Tibial artery (tissue), 4 donors: ENCODE measurements around the gene RNF41.

ENCODE experiments used
- DNase-seq, 2 donors: peaks; one replicate each; pipeline ENCODE4 v3.0.0-alpha.2; 2019
- H3K27ac ChIP-seq, 2 donors: fragments of 200-600 bp; sonication (generic) in 1 of 2; 1 replicate in 1 of 2; 2 replicates in 1 of 2; pipeline ENCODE4 v1.5.1; 2018 to 2019; ENCODE audit warnings: mild to moderate bottlenecking in 1 of 2
- H3K27me3 ChIP-seq, 2 donors: fragments of 200-600 bp; sonication (generic) in 1 of 2; one replicate each; pipeline versions ENCODE4 v1.5.1 to v1.6.0; 2016 to 2019
- H3K36me3 ChIP-seq, 3 donors: fragments of 200-600 bp; sonication (generic) in 2 of 3; one replicate each; pipeline ENCODE4 v1.5.1; 2016 to 2019; ENCODE audit warnings: mild to moderate bottlenecking in 2 of 3
- H3K4me1 ChIP-seq, 4 donors: fragments of 200-600 bp; sonication (generic) in 2 of 4; 1 replicate in 3 of 4; 2 replicates in 1 of 4; pipeline ENCODE4 v1.5.1; 2016 to 2019
- H3K4me3 ChIP-seq, 2 donors: fragments of 200-600 bp; sonication (generic) in 1 of 2; 1 replicate in 1 of 2; 2 replicates in 1 of 2; pipeline ENCODE4 v1.5.1; 2018 to 2019; ENCODE audit warnings: mild to moderate bottlenecking in 2 of 2
- H3K9me3 ChIP-seq, 3 donors: fragments of 200-600 bp; sonication (generic) in 1 of 3; one replicate each; pipeline ENCODE4 v1.5.1; 2016 to 2019
- CTCF ChIP-seq, 2 experiments: fragments of 200-600 bp in 1 of 2; fragments of 450-650 bp in 1 of 2; IDR thresholded peaks; one replicate each; pipeline ENCODE4 v1.5.1; 2017 to 2019; ENCODE audit warnings: antibody characterized with exemption in 2 of 2, mild to moderate bottlenecking in 1 of 2, moderate library complexity in 1 of 2
- intact Hi-C: fragments of 100-400 bp; cut with DNase I; formaldehyde crosslinking; loops from one replicate; pipeline ENCODE4 v1.15.0; 2023; ENCODE audit warnings: low total_unique reads

The RNF41 gene

GRCh38 chr12:56190695-56191155 lies 31.0 kb downstream of the RNF41 start:
- Histone ChIP-seq H3K9me3 (no peaks in the 10 kb centered on the region), H3K27me3 (no peaks in the 10 kb centered on the region), H3K36me3 (peaks cover 2 to 16% (median 10%) of the 10 kb centered on the region in 3 donors), H3K27ac (peak overlapping the region; percentile 94 to 99), H3K4me1 (peaks cover 0 to 28% (median 23%) of the 10 kb centered on the region in 4 donors), H3K4me3 (peak overlapping the region; percentile 92 to 95)
- DNase-seq: no peak
- no peak for TF ChIP-seq CTCF (IDR thresholded peaks at IDR 0.05)
- intact Hi-C loops: loop anchor here (10.0 kb wide), 1 partner anchor 274 kb away; the partner anchor contains the start of gene SPRYD4

GRCh38 chr12:56189918-56190694 lies 31.6 kb downstream of the RNF41 start:
- Histone ChIP-seq H3K27ac (peak overlapping the region; percentile 94 to 99), H3K9me3 (no peaks in the 10 kb centered on the region), H3K36me3 (peaks cover 9 to 22% (median 17%) of the 10 kb centered on the region in 3 donors), H3K4me1 (peaks cover 0 to 28% (median 23%) of the 10 kb centered on the region in 4 donors), H3K27me3 (no peaks in the 10 kb centered on the region), H3K4me3 (peak overlapping the region; percentile 92 to 95)
- TF ChIP-seq CTCF (IDR thresholded peaks at IDR 0.05): peak in 1 of 2 experiments; percentile 5
- peak; percentile 75 to 90 for DNase-seq
- intact Hi-C loops: loop anchor here (2.0 to 10.0 kb wide), 2 partner anchors 63 to 275 kb away; partner anchors contain the start of gene SPRYD4

GRCh38 chr12:56189099-56189917 lies 32.4 kb downstream of the RNF41 start, which contains the start of gene SMARCC2:
Gene SMARCC2 (minus strand): TSS chr12:56189483. CDS start chr12:56189461, 22 bp downstream.
- Histone ChIP-seq H3K27me3 (no peaks in the 10 kb centered on the region), H3K36me3 (peaks cover 17 to 30% (median 25%) of the 10 kb centered on the region in 3 donors), H3K9me3 (no peaks in the 10 kb centered on the region), H3K4me3 (peak within 1 kb of the TSS; percentile 92 to 95), H3K27ac (peak within 1 kb of the TSS; percentile 94 to 99), H3K4me1 (peaks cover 0 to 28% (median 23%) of the 10 kb centered on the region in 4 donors)
- intact Hi-C loops: loop anchor here (2.0 kb wide), 1 partner anchor 63 kb away; no protein-coding TSS in a partner anchor
- DNase-seq: peak; percentile 86 to 95
- TF ChIP-seq CTCF (IDR thresholded peaks at IDR 0.05): peak; percentile 60 to 94

- DNase-seq: no peak
- H3K36me3 ChIP-seq: peaks cover 22 to 35% (median 30%) of the 10 kb centered on the region in 3 donors
- intact Hi-C loops: loop anchor here (2.0 kb wide), 1 partner anchor 62 kb away; no protein-coding TSS in a partner anchor
- no peaks in the 10 kb centered on the region for H3K27me3 ChIP-seq
- peak overlapping the region; percentile 94 to 99 for H3K27ac ChIP-seq
- H3K4me1 ChIP-seq: peaks cover 0 to 28% (median 23%) of the 10 kb centered on the region in 4 donors
- H3K9me3 ChIP-seq: no peaks in the 10 kb centered on the region
- peak overlapping the region; percentile 92 to 95 for H3K4me3 ChIP-seq
- TF ChIP-seq CTCF (IDR thresholded peaks at IDR 0.05): no peak
Observed at GRCh38 chr12:56188778-56189098, 33.0 kb downstream of the RNF41 start.

- Histone ChIP-seq H3K27me3 (no peaks in the 10 kb centered on the region), H3K4me3 (peak overlapping the region; percentile 92 to 95), H3K4me1 (peaks cover 0 to 28% (median 23%) of the 10 kb centered on the region in 4 donors), H3K9me3 (no peaks in the 10 kb centered on the region), H3K36me3 (peaks cover 27 to 40% (median 35%) of the 10 kb centered on the region in 3 donors), H3K27ac (peak overlapping the region; percentile 94 to 99)
- DNase-seq: no peak
- no peak for TF ChIP-seq CTCF (IDR thresholded peaks at IDR 0.05)
- intact Hi-C loops: loop anchor here (2.0 kb wide), 1 partner anchor 61 kb away; no protein-coding TSS in a partner anchor
Observed at GRCh38 chr12:56188131-56188777, 33.5 kb downstream of the RNF41 start.
